Upper lobe of left lung (tissue), 4 donors: ENCODE measurements around the gene SFSWAP.

Source experiments
- CTCF ChIP-seq, 6 experiments: fragments of 450-650 bp in 4 of 6; fragments of 200-600 bp in 2 of 6; sonication (generic) in 2 of 6; IDR thresholded peaks; one replicate each; pipeline ENCODE4 v1.5.1; 2016 to 2019; ENCODE audit warnings: antibody characterized with exemption in 6 of 6
- EP300 ChIP-seq, 4 donors: sonication (generic); formaldehyde crosslinking; IDR thresholded peaks; one replicate each; pipeline ENCODE4 v1.5.1; 2017; ENCODE audit warnings: antibody characterized with exemption in 4 of 4, control low read depth in 2 of 4

- TF ChIP-seq CTCF (IDR thresholded peaks at IDR 0.05) (no peak), EP300 (IDR thresholded peaks at IDR 0.05) (no peak)
Measured at GRCh38 chr12:131805421-131805820, 94.5 kb downstream of the SFSWAP start.
